ENCODE data around the gene TRAF2.

DNA sequence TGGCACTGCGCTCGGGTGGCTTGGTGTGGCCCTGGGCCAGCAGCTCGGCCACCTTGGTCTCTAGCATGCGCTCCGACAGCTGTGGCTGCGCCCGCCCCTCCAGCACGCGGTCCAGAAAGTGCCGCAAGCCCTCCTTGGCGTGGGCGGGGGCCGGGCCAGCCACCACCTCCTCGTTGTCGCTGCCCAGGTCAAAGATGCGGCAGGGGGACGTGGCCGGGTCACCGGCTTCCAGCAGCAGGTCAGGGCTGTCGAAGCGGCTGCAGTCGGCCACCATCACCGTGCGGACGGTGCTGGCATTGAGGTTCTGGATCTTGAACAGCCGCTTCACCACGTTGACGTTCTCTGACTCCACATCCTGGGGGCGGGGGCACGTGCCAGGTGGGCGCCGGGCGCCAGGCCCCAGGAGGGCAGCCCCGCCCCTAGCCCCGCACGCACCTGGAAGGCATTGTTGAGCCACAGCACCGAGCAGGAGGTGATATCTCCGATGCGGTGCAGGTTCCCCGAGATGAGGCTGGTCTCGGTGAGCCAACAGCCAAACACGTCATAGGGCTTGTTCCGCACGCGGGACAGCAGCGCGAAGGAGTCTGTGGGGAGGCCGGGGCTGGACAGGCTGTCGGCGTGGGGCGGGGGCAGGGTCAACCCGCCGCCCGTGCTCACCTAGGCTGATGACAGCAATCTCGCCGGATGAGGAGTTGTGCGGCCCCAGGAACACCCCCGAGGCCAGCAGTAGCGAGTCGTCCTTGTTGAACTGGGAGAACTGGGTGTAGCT, 56.0 kb downstream of the TRAF2 start:
- TF ChIP-seq POLR2A (IDR thresholded peaks at IDR 0.05) (no peak), CTCF (IDR thresholded peaks at IDR 0.05) (no peak)
